Measurements from ENCODE around the gene CYB5D1.

Gene CYB5D1

DNA sequence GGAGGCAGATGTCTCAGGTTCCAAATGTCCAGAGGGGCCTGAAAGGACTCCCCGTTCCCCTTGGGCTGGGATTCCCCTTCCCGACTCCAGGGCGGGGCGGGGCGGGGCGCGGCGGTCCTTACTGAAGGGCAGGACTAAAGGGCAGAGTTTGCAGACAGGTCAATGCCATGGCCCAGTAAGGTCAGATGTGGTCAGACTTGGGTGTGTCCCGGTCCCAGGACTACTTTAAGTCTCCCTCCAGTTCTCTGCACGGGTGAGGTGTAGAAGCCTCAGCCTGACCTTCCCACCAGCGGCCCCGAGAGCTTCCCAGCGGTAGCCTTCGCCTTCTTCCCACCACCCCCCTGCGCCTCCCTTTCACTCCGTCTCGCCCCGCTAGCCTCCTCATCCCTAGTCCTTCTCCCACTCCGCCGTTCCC is 23.3 kb upstream of the CYB5D1 start:
- DNase-seq, result peak; percentile 49

DNA sequence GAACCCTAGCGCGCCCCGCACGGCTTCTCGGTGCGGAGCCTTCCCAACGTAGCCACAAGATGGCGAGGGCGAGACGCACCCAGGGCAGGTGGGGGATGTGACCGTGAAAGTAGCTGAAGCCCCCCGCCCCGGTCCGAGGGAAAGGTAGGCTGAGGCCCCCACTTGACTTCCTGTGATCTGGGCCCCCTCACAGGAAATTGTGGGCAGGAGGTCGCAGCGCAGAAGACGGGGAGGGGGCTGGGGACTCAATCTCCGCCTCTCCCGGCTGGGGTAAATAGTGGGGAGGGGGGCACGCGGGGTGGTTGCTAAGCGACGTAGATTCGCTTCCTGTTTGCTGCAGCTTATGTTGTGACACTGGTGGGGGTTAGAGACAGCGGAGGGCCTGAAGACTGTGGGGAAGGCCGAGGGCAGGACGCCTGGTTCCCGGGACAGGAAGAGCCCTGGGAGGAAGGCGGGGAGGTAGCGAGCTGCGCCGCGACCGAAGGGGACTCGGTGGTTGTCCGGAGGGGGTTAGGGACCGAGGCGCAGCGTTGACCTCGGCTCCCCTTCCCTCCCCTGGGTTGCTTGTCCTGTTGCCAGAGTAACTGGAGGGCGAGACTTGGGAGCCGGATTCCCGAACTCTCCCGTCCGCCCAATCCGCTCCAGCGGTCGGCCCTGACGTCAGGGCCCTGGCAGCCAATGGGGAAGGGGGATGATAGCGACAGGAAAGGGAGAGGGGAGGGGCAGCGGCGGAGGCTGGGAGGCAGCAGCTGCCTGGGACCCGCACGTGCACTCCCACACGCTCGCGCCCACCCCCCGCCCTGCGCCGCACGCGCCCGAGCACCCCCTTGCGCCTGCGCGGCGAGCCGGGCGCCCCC is 22.6 kb upstream of the CYB5D1 start:
- DNase-seq, result peak; percentile 90

DNA sequence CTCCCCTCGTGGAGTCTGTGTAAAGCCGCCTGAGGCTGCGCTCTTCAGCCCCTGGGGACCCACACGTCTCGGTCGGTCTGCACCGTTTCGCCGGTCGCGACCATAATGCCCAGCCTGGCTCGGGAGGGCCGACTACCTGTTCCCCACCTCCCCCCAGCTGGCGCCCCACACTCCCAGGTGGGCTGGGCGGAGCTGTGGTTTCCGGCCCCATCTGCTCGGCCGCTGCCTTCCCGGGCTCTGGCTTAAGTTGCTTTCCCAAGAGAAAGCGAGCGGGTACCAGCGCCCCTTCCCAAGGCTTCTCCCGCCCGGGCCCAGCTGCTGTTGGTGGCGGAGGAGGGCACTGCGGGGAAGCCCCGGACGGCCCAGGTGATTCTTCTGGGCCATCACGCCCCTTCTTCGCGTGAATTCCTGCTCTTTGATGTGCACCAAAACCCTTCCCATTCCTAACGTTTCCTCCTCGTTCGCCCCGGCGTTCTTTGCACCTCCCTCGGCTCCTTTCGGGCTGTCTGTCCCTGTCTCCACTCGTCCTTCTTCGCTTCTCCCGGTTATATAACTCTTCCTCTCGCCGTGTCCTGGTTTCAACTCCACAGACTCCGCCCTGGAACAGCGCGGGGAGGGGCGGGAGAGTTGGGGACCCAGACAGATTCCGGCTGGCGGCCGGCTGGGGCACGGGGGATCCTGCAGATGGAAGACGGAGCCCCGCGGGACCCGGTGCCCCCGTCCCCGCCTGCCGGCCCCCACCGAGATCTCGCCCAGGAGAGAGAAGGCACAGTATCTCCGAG is 21.8 kb upstream of the CYB5D1 start:
- no peak for DNase-seq

DNA sequence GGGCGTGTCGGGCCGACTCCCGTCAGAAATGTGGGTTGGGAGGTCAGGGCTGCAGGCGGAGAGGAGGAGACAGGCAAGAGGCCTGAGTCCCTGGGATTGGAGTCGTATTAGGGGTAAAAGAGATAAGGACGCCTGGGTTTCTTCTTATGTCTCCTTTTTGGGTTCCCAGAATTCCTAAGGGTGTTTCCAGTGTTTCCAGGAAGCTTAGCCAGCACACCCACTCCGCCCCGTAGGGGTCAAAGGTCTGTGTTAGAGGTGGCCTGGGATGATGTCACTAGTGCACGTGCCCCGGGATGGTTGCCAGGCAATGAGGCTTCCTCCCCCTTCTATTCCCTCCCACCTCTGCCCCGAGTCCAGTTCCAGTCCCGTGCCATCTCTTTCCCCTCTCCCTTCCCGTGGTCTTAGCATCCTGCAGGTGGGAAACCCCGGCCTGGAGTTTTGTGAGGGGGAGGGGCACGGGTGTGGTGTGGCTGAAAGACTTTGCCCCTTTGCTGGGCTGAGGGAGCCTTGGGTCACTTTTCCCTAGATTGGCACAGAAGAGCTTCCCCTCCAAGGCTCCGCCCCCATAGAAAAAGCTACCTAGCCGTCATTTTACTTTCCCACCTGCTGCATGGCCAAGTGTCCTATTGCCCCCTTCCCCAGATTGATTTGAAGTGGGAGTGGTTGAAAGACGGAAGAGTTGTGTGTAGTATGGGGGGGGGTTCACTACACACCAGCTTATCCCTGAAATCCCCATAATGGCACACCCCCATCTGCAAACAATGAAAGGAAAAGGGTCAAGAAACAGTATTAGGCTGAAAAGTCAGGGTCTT is 21.0 kb upstream of the CYB5D1 start:
- peak; percentile 74 for DNase-seq

DNA sequence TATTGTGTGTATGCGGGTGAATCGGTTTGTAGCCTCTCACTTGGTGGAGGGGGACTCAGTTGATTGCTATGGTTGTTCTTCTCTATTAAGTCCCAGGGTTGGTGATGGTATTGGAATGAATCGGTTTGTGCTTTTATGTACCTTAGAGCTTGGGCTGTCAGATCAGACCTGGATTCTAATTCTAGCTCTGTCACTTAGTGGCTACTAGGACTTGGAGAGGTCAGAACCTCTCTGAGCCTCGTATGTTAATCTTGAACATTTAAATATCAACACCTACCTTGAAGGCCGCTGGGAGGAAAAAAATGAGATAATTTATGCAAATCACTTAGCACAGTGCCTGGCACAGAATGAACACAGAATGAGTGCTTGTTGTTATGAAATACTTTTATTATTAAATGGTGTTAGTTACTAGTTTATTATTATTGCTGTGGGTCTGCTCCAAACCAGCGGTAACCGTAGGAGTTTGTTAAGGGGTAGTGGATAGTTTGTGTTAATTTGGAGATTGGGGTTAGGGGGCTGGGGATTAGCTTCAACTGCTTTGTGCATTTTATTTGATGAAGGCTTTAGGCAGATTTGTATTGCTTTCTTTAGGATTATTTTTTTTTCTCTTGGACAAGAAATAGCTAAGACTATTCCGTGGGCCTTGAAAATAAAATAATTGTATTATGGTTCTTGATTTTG is 20.3 kb upstream of the CYB5D1 start:
- DNase-seq, result no peak

DNA sequence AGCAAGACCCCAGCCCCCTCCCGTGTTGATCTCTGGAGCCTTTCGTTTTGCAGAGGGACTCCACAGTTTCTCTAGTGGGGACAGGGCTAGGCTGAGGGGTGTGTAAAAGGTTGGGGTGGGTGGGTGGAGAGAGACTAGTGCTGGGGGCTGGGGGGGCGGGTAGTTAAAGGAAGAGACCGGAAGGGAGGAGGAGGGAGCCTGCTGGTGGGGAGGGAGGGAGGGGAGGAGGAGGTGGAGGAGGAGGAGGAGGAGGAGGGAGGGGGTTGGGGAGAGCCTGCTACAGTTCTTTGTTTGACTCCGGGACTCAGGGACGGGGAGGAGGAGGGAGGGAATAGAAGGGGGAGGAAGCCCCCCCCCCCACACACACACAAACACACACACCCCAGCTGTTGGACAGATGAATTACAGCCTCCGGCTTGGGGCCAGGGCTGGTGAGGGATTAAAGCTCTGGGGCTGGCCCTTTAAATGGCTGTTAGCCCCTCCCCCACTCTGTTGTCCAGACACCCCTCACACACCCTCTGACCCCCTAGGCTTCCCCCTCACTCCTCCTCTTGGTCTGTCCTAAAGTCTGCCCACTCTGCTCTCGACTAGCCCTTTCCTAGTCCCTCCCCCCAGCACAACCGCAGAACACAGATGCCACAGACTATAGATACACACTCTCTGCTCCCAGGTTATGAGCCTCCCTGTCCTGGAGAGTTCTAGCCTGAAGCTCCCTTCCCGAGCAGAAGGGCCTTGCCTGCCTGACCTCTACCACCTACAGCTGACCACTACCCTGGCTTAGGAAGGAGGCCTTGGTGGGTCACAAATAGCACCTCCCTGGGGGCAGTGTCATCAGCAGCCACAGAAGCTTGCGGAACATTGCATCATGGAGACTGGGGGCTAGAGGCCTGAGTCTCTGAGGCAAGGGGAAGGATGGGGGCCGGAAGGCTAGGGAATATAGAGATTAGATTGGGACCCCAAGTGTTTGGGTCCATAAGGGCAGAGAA is 19.4 kb upstream of the CYB5D1 start:
- no peak for DNase-seq

DNA sequence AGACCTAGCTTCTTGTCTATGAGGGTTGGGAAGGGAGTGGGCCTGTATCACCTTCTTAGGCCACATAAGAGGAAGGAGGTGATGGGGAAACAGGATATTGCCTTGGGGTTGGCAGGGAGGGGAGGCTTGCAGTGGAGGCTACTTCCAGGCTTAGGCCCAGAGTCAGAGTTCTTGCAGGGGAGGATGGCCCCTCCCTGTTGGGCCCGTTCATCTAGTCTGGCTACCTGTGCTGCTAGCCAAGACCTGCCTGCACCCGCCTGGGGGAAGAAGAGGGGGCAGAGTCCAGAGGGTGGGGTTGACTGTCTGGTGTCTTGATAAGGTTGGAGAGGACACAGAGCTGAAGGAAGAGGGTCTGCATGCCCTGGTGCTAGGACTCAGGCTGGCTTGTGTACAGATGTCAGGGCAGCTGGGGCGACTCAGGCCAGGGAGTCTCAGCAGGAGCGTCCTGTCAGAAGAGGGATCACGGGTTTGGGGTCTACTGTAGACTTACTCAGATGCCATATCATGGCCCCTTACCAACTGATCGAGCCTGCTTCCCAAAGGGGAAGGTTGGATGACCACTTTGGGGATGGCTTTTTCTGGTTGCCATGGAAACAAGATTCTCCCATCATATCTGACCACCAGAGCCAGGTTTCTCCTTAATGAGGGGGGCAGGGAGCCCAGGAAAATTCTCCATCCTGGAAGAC is 18.5 kb upstream of the CYB5D1 start:
- DNase-seq, result no peak

DNA sequence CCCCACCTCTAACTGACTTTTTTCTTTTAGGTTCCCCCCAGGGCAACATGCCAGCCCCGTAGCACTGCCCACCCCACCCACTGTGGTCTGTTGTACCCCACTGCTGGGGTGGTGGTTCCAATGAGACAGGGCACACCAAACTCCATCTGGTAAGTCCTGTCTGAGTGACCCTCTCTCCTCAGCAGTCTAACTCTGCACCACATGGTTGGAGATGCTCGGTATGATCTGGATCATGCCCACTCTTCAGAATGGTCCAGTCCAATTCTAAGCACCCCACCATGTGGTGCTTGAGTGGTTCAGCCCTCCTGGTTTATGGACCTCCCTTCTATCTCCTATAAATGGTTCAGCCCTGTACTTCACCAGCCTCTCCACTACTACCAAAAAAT is 17.9 kb upstream of the CYB5D1 start:
- DNase-seq, result peak; percentile 21

DNA sequence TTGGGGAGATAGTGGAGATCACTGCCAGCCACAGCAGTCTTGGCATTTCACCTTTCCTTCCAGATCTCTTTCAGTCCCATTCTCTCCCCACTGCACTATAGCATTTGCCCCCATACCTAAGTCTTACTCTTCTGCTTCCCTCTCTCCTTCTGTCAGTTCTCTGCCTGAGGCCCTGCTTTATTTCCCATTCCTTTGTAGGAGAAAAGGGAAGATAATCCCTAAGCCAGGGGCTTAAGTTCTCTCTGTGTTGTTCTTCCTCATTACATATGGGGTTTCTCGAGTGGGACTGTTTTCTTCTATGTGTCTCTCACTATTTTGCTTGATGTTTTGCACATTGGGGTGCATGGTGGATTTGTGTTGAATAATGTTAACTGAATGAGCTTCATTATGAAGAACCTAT is 17.4 kb upstream of the CYB5D1 start:
- no peak for DNase-seq

DNA sequence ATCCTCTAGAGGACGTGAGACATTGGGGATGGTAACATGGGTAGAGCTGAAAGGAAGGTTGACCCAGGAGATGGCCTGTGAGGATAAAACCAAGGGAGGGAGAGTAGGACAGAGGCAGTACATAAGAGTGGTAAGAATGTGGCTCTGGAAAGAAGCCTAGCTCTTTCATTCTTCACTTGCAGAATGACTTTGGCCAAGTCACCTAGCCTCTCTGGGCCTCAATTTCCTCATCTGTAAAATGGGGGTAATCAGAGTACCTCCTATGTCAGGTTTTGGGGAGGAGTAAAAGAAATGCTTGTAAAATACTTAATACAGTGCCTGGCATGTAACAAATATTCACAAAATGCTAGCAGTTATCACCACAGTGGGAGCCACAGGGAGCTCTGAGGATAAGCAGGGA is 16.9 kb upstream of the CYB5D1 start:
- DNase-seq, result no peak

DNA sequence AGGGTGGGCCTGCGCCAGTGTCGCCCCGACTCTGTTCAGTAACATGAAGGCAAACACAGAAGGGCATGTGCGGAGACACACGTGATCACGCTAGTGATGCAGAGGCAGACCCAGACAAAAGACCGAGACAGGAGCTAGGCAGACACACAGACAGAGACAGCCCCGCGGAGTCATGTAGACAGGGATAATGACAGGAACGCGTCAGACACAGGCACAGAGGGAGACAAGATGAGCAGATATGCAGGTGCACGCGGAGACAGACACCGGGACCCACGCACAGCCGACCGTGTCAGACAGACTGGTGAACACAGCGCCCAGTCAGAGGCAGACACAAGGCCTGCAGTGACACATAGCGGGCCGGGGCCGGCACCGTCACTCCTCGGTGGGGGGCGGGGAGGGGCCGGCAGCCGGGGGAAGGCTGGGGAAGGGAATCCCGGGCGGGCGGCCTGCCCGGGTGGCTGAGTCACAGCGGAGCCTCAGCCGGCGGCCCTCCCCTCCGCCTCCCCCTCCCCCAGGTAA is 16.3 kb upstream of the CYB5D1 start:
- peak; percentile 94 for DNase-seq

DNA sequence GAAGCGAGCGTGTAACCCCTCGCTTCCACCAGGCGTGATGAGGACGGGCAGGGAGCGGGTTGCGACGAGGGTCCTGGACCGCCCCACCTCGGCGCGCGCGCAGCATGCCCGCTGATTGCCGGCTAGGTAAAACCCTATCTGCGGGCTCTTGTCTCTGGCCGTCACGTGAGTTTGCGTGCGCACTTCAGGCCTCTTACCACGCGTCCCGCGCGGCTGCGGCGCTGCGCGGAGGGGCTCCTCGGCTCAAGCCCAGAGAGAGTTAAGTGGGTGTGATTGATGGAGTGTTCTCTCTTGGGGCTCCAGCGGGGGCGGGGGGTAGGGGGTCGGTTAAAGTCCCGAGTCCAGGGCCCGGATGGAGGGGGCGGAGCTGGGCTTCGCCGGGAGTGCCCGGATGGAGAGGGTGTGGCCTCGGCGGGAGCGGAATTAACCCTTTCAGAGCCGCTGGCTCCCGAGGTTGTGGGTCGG is 15.9 kb upstream of the CYB5D1 start:
- DNase-seq, result peak; percentile 88

DNA sequence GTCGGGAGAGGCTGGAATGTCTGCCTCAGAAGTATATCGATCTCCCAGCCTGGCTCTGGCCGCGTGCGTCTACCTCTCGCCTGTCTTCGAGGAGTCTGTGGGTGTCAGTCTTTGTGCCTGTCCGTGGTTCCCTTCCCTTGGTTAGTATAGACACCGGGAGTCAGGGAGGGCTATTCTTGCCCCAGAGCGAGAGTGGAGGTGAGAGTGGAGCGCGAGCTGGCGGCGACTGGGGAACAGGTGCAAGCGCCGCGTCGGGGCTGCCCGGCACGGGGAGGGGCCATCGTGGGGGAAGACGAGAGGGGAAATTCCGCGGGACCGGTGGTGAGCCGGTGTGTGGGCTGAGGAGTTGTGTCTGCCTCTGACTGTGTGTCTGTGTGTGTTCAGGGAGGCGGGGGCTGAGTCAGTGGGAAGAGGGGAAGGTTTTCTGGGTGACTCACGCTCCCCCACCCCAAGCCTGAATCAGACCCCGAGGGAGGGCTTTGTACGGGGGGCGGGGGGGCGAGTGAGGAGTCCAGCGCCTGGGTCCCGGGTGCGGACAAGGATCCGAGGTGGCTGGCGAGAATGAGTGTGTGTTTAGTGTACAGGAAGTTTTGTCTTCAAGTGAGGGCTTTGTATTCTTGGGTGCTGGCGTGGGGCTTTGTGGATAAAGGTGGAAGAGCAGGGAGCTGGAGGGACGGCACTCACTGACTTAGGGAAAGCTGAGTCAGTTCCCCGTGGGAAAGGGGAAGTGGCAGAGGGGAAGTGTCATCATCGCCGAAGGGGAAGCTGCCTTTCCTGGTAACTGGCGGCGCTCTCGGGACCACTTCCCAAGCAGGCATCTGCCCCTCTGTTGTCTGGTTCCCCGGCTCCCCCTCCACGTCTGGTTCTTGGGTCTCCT is 15.2 kb upstream of the CYB5D1 start:
- DNase-seq, result peak; percentile 98

DNA sequence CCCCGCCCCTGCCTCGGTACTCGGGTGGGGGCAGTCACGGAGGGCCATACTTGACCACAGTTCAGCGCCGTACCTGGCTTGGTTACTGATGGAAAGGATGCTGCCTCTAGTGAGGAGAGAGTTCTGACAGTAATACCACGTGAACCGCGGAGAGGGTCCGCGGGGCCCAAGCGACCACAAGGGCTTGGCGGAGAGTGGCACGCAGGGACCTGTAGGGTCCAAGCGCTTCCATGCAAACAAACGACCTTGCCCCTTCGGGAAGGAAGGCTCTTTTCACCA is 14.6 kb upstream of the CYB5D1 start:
- DNase-seq, result no peak

DNA sequence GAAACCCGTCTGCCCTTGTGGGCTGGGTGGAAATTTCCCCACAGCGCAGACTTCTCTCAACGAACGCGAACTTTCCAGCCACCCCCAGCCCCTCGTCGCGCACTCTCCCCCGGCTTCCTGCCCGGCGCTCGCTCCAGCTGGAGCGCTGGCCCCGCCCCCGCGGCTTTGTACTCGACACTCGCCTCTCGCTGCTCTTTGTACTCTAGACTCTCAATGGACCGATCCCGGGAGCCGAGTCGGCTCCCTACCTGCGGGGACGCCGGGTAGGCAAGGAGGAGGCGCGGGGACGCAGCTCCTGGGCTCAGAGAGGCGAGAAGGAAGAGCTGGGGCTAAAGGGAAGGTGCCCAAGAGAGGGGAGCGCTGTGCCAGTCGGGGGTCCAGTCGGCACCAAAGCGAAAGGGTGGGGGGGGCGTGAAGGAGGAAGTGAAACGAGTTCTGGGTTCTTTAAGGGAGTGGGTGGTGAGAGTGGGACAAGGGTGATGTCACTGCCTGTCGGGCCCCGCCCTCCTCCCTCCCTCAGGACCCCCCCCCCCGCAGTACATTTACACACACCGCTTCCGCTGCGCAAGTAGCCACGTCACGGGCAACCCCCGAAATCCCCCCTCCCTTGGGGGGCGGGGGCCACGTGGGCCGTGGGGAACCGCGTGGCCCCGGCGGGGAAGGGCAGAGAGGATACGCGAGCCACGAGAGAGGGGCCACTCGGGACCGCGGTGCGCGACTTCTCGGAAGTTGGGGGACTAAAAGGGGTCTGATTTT is 14.1 kb upstream of the CYB5D1 start:
- peak; percentile 89 for DNase-seq

DNA sequence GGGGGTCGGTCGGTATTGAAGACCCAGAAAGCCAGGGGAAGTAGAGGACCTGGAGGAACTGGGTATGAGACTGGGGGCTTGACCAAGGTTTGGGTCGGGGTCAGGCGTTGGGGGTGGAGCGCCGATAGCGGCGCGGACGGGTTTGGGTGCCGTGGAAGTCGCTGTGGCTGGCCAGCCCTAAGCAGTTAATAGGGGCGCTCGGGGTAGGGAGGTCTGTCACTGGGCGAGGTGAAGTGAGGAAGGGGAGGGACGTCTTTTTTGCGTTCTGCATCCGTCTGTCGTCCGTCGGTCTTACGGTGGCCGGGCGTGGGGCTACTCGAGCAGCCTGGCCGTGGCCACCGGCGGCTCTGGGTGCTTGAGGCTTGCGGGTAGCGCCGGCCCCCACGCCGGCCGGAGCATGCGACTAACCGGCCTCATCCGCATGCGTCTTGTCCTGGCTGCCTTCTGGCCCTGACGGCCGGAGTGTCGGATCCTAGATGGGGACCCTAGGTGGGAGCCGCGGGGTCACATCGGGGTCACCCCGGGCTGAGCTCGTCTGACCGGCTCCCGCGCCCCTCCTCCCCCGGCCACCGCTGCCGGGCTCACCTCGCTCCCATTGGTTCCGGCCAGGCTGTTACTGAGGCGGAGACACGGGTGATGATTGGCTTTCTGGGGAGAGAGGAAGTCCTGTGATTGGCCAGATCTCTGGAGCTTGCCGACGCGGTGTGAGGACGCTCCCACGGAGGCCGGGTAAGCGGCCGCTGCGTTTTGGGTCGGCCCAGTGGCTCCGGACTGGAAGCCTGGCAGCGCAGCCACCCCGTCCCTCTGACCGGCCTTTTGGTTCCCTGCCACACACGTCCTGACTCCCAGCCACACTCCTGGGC is 13.3 kb upstream of the CYB5D1 start:
- DNase-seq, result peak; percentile 89

DNA sequence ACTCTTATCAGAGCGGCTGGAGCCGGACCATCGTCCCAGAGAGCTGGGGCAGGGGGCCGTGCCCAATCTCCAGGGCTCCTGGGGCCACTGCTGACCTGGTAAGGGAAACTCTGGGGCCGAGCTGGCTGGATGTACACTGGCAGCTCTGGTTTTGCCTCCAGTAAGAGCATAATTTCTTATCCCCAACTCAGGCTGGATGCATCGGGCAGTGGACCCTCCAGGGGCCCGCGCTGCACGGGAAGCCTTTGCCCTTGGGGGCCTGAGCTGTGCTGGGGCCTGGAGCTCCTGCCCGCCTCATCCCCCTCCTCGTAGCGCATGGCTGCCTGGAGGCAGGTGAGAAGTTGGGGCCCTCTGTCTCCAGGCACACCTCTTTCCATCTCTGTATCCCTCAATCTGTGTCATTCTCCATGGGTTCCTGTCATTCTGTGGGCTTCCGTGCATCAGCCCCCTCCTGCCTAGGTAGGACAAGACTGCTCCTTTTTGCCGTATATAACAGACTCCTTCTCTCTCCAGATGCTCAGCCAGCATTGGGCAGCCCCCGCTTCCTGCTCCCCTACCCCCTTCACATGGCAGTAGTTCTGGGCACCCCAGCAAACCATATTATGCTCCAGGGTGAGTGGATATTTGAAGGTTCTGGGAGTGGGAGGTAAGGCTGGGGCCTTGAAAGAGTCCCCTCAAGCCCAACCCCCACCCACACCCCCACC is 12.3 kb upstream of the CYB5D1 start:
- DNase-seq, result peak; percentile 3

All from stimulated activated CD4-positive, alpha-beta T cell treated with anti-CD3 and anti-CD28 coated beads, Interleukin-4, amount 100 ng/mL, for 24 hours (primary cell).